Activated T-cell treated with anti-CD3 and anti-CD28 coated beads, Interleukin-2, amount 50 U/mL, for 24 hours (primary cell): Measurements from ENCODE around the gene MKNK2.
A peak's percentile ranks its signal among the peaks of the same experiment; 100 is the strongest.

ENCODE experiments used
- DNase-seq: peaks from one replicate; pipeline ENCODE4 v3.0.0-alpha.2; 2020
- H3K27ac Mint-ChIP-seq: 2 replicates; pipeline ENCODE4 v1.8.0; 2020; ENCODE audit warnings: mild to moderate bottlenecking, mixed read lengths
- H3K27me3 Mint-ChIP-seq: 2 replicates; pipeline ENCODE4 v1.8.0; 2020; ENCODE audit warnings: mixed read lengths
- H3K36me3 Mint-ChIP-seq: 2 replicates; pipeline ENCODE4 v1.8.0; 2020; ENCODE audit warnings: low read depth, mixed read lengths
- H3K4me1 Mint-ChIP-seq: 2 replicates; pipeline ENCODE4 v1.8.0; 2020; ENCODE audit warnings: low read depth, mixed read lengths
- H3K4me3 Mint-ChIP-seq: 2 replicates; pipeline ENCODE4 v1.8.0; 2020; ENCODE audit warnings: mild to moderate bottlenecking, moderate library complexity, mixed read lengths
- H3K9me3 Mint-ChIP-seq: 2 replicates; pipeline ENCODE4 v1.8.0; 2020; ENCODE audit warnings: mixed read lengths

Gene MKNK2

GRCh38 chr19:2018752-2019151, 32.3 kb downstream of the MKNK2 start:
- Mint-ChIP-seq H3K36me3 (no peaks in the 10 kb centered on the region), H3K4me3 (no peak overlapping the region), H3K9me3 (no peaks in the 10 kb centered on the region), H3K27ac (no peak overlapping the region), H3K4me1 (peaks cover 13% of the 10 kb centered on the region), H3K27me3 (no peaks in the 10 kb centered on the region)
- DNase-seq = no peak

- Mint-ChIP-seq H3K9me3 (no peaks in the 10 kb centered on the region), H3K27me3 (no peaks in the 10 kb centered on the region), H3K4me3 (peak overlapping the region; percentile 56), H3K27ac (peak overlapping the region; percentile 63), H3K4me1 (peaks cover 18% of the 10 kb centered on the region), H3K36me3 (peaks cover 5% of the 10 kb centered on the region)
- DNase-seq = peak; percentile 58
These were observed 34.8 kb downstream of the MKNK2 start for GRCh38 chr19:2016041-2016807.

- DNase-seq = peak; percentile 68
- peak within 1 kb of the TSS; percentile 63 for H3K27ac Mint-ChIP-seq
- peaks cover 5% of the 10 kb centered on the region for H3K36me3 Mint-ChIP-seq
- H3K27me3 Mint-ChIP-seq = no peaks in the 10 kb centered on the region
- H3K4me1 Mint-ChIP-seq = peaks cover 18% of the 10 kb centered on the region
- peak within 1 kb of the TSS; percentile 69 for H3K4me3 Mint-ChIP-seq
- no peaks in the 10 kb centered on the region for H3K9me3 Mint-ChIP-seq
These were observed 35.5 kb downstream of the MKNK2 start, which contains the start of gene BTBD2 for GRCh38 chr19:2015608-2015950. Gene BTBD2 (minus strand): TSS chr19:2015714. CDS start chr19:2015703, 11 bp downstream.

GRCh38 chr19:2014731-2015607, 36.1 kb downstream of the MKNK2 start:
- H3K27me3 Mint-ChIP-seq = no peaks in the 10 kb centered on the region
- H3K27ac Mint-ChIP-seq = peak overlapping the region; percentile 26
- H3K9me3 Mint-ChIP-seq = no peaks in the 10 kb centered on the region
- DNase-seq = peak; percentile 65
- H3K4me1 Mint-ChIP-seq = peaks cover 18% of the 10 kb centered on the region
- peak overlapping the region; percentile 69 for H3K4me3 Mint-ChIP-seq
- H3K36me3 Mint-ChIP-seq = peaks cover 5% of the 10 kb centered on the region

- Mint-ChIP-seq H3K4me1 (peaks cover 12% of the 10 kb centered on the region), H3K9me3 (no peaks in the 10 kb centered on the region), H3K4me3 (no peak overlapping the region), H3K36me3 (peaks cover 5% of the 10 kb centered on the region), H3K27ac (no peak overlapping the region), H3K27me3 (no peaks in the 10 kb centered on the region)
- no peak for DNase-seq
These were observed 36.9 kb downstream of the MKNK2 start for GRCh38 chr19:2014131-2014571.

- DNase-seq = no peak
- H3K36me3 Mint-ChIP-seq = peaks cover 5% of the 10 kb centered on the region
- no peaks in the 10 kb centered on the region for H3K27me3 Mint-ChIP-seq
- no peaks in the 10 kb centered on the region for H3K9me3 Mint-ChIP-seq
- H3K27ac Mint-ChIP-seq = no peak overlapping the region
- no peak overlapping the region for H3K4me3 Mint-ChIP-seq
- H3K4me1 Mint-ChIP-seq = peaks cover 12% of the 10 kb centered on the region
These were observed 37.4 kb downstream of the MKNK2 start for GRCh38 chr19:2013683-2013961.

GRCh38 chr19:2012941-2013682, 37.9 kb downstream of the MKNK2 start:
- no peaks in the 10 kb centered on the region for H3K9me3 Mint-ChIP-seq
- H3K4me1 Mint-ChIP-seq = peaks cover 12% of the 10 kb centered on the region
- H3K27ac Mint-ChIP-seq = no peak overlapping the region
- no peak overlapping the region for H3K4me3 Mint-ChIP-seq
- DNase-seq = no peak
- peaks cover 5% of the 10 kb centered on the region for H3K36me3 Mint-ChIP-seq
- no peaks in the 10 kb centered on the region for H3K27me3 Mint-ChIP-seq

GRCh38 chr19:2011169-2011568, 39.9 kb downstream of the MKNK2 start:
- H3K9me3 Mint-ChIP-seq = no peaks in the 10 kb centered on the region
- peaks cover 5% of the 10 kb centered on the region for H3K36me3 Mint-ChIP-seq
- H3K27ac Mint-ChIP-seq = no peak overlapping the region
- no peak for DNase-seq
- H3K27me3 Mint-ChIP-seq = no peaks in the 10 kb centered on the region
- peaks cover 8% of the 10 kb centered on the region for H3K4me1 Mint-ChIP-seq
- H3K4me3 Mint-ChIP-seq = no peak overlapping the region

GRCh38 chr19:2010135-2010668, 40.8 kb downstream of the MKNK2 start:
- H3K27ac Mint-ChIP-seq = peak overlapping the region; percentile 33
- H3K9me3 Mint-ChIP-seq = no peaks in the 10 kb centered on the region
- peaks cover 5% of the 10 kb centered on the region for H3K36me3 Mint-ChIP-seq
- no peak overlapping the region for H3K4me3 Mint-ChIP-seq
- H3K4me1 Mint-ChIP-seq = peaks cover 6% of the 10 kb centered on the region
- DNase-seq = no peak
- H3K27me3 Mint-ChIP-seq = no peaks in the 10 kb centered on the region

GRCh38 chr19:2003874-2004273, 47.2 kb downstream of the MKNK2 start:
- H3K4me1 Mint-ChIP-seq = peaks cover 4% of the 10 kb centered on the region
- H3K4me3 Mint-ChIP-seq = no peak overlapping the region
- no peaks in the 10 kb centered on the region for H3K27me3 Mint-ChIP-seq
- no peaks in the 10 kb centered on the region for H3K9me3 Mint-ChIP-seq
- no peak for DNase-seq
- peaks cover 14% of the 10 kb centered on the region for H3K36me3 Mint-ChIP-seq
- H3K27ac Mint-ChIP-seq = no peak overlapping the region

- Mint-ChIP-seq H3K4me1 (peaks cover 2% of the 10 kb centered on the region), H3K36me3 (peaks cover 26% of the 10 kb centered on the region), H3K27ac (no peak overlapping the region), H3K9me3 (no peaks in the 10 kb centered on the region), H3K4me3 (no peak overlapping the region), H3K27me3 (no peaks in the 10 kb centered on the region)
- no peak for DNase-seq
These were observed 51.1 kb downstream of the MKNK2 start for GRCh38 chr19:1999856-2000515.

- Mint-ChIP-seq H3K4me1 (peaks cover 2% of the 10 kb centered on the region), H3K27me3 (no peaks in the 10 kb centered on the region), H3K9me3 (no peaks in the 10 kb centered on the region), H3K4me3 (no peak overlapping the region), H3K27ac (no peak overlapping the region), H3K36me3 (peaks cover 26% of the 10 kb centered on the region)
- no peak for DNase-seq
These were observed 52.0 kb downstream of the MKNK2 start for GRCh38 chr19:1998712-1999708.
